Epithelial cell of proximal tubule (primary cell): ENCODE measurements around the gene PARP3. TPM values are rescaled to one million over a fixed set of nuclear protein-coding genes. Genes with fewer than 3 reads are reported as not detected.

Experiments
- DNase-seq: peaks from one replicate; pipeline ENCODE4 v3.0.0-alpha.2; 2011; ENCODE audit warnings: low read depth
- H3K4me3 ChIP-seq: 2 replicates; pipeline ENCODE4 v1.5.1; 2011; ENCODE audit warnings: low read depth, mild to moderate bottlenecking, low read length
- CTCF ChIP-seq: conservative IDR thresholded peaks from 2 replicates; pipeline ENCODE4 v1.5.1; 2012; ENCODE audit warnings: low read depth, mild to moderate bottlenecking, low read length
- total RNA-seq: library from RNA; depleted of rRNA; stranded (reverse); fragments of >200 nt; gene quantifications from 2 replicates; pipeline ENCODE4 v1.2.3, GENCODE V29; 2015

PARP3 gene
- total RNA-seq, 1 donor from 2014 or later = 18.8 TPM

- no peak for DNase-seq
These were observed 25.4 kb downstream of the PARP3 start, which contains the start of gene PCBP4 for GRCh38 chr3:51967384-51968169. TSS of gene PCBP4 (minus strand) at chr3:51967454. CDS start at chr3:51961240, 6,214 bp downstream.

GRCh38 chr3:51968170-51968775, 26.1 kb downstream of the PARP3 start:
- no peak for DNase-seq
- H3K4me3 ChIP-seq = peak overlapping the region; percentile 75
- no peak for TF ChIP-seq CTCF

More at GRCh38 chr3:51967384-51968169, 25.4 kb downstream of the PARP3 start, which contains the start of gene PCBP4:
- TF ChIP-seq CTCF = no peak
- H3K4me3 ChIP-seq = peak within 1 kb of the TSS; percentile 75

GRCh38 chr3:51968883-51969678, 26.9 kb downstream of the PARP3 start:
- TF ChIP-seq CTCF = no peak
- H3K4me3 ChIP-seq = no peak overlapping the region
- DNase-seq = no peak

GRCh38 chr3:51969841-51970240, 27.7 kb downstream of the PARP3 start:
- no peak for TF ChIP-seq CTCF
- no peak overlapping the region for H3K4me3 ChIP-seq
- DNase-seq = no peak

- no peak for TF ChIP-seq CTCF
- no peak overlapping the region for H3K4me3 ChIP-seq
- no peak for DNase-seq
These were observed 28.6 kb downstream of the PARP3 start for GRCh38 chr3:51970606-51971300.

GRCh38 chr3:51971350-51971749, 29.2 kb downstream of the PARP3 start:
- no peak for TF ChIP-seq CTCF
- no peak for DNase-seq
- H3K4me3 ChIP-seq = no peak overlapping the region
